CD4-positive, alpha-beta T cell (primary cell): ENCODE results near the gene SLC25A51. TPM values are rescaled to one million over a fixed set of nuclear protein-coding genes. Genes with fewer than 3 reads are reported as not detected.

Experiments
- ATAC-seq: fragments of 200-7000 bp; cut with Tn5 transposase; one replicate; pipeline ENCODE4 v1.10.0; 2022; ENCODE audit warnings: mild to moderate bottlenecking; ENCODE audit not compliant: poor library complexity
- CTCF ChIA-PET: fragments of 350-600 bp; sonication (Branson Sonifier 250); formaldehyde crosslinking; loops from one replicate; lab custom pipeline; 2021; ENCODE audit warnings: antibody characterized with exemption, inconsistent platforms; lab: Charles Lee
- POLR2A ChIA-PET: fragments of 350-600 bp; sonication (Branson Sonifier 250); formaldehyde crosslinking; loops from one replicate; lab custom pipeline; 2021; ENCODE audit warnings: antibody characterized with exemption, inconsistent platforms; lab: Charles Lee
- DNase-seq, 14 experiments: peaks; one replicate each; pipeline ENCODE4 v3.0.0-alpha.2; 2013 to 2020; ENCODE audit warnings: mixed read lengths in 2 of 14
- H3K27ac ChIP-seq, 2 donors: one replicate each; pipeline versions ENCODE4 v1.5.1 to v1.7.0; 2013; ENCODE audit warnings: low read length in 2 of 2, low read depth in 1 of 2, mild to moderate bottlenecking in 1 of 2
- H3K27me3 ChIP-seq, 2 experiments: 1 replicate in 1 of 2; 2 replicates in 1 of 2; pipeline versions ENCODE4 v1.6.1 to v1.7.0; 2013; ENCODE audit warnings: low read length in 2 of 2, control low read depth in 1 of 2, mild to moderate bottlenecking in 1 of 2, moderate library complexity in 1 of 2; ENCODE audit not compliant: insufficient read depth in 2 of 2, control insufficient read depth in 1 of 2
- H3K36me3 ChIP-seq: one replicate; pipeline ENCODE4 v1.6.1; 2013; ENCODE audit warnings: low read length, control low read depth; ENCODE audit not compliant: insufficient read depth
- H3K4me1 ChIP-seq: one replicate; pipeline ENCODE4 v1.6.1; 2013; ENCODE audit warnings: low read length, control low read depth; ENCODE audit not compliant: insufficient read depth
- H3K4me3 ChIP-seq: one replicate; pipeline ENCODE4 v1.5.1; 2013; ENCODE audit warnings: mild to moderate bottlenecking, low read length, moderate library complexity
- H3K9me3 ChIP-seq, 2 experiments: 1 replicate in 1 of 2; 2 replicates in 1 of 2; pipeline versions ENCODE4 v1.6.1 to v1.7.0; 2013; ENCODE audit warnings: low read length in 2 of 2, mild to moderate bottlenecking in 2 of 2, control low read depth in 1 of 2, moderate library complexity in 1 of 2; ENCODE audit not compliant: control insufficient read depth in 1 of 2, insufficient read depth in 1 of 2
- H3K27ac Mint-ChIP-seq: one replicate; pipeline ENCODE4 v1.8.0; 2020; ENCODE audit warnings: mixed read lengths
- H3K27me3 Mint-ChIP-seq: one replicate; pipeline ENCODE4 v1.8.0; 2021; ENCODE audit warnings: mixed read lengths
- H3K36me3 Mint-ChIP-seq: one replicate; pipeline ENCODE4 v1.8.0; 2021; ENCODE audit warnings: low read depth, mixed read lengths
- H3K4me1 Mint-ChIP-seq: one replicate; pipeline ENCODE4 v1.8.0; 2021; ENCODE audit warnings: low read depth, mixed read lengths
- H3K4me3 Mint-ChIP-seq: one replicate; pipeline ENCODE4 v1.8.0; 2020; ENCODE audit warnings: mild to moderate bottlenecking, mixed read lengths
- H3K9me3 Mint-ChIP-seq: one replicate; pipeline ENCODE4 v1.8.0; 2020; ENCODE audit warnings: mixed read lengths
- intact Hi-C, 2 experiments: fragments of 100-400 bp; cut with DNase I in 1 of 2; cut with micrococcal nuclease in 1 of 2; formaldehyde crosslinking; loops; one replicate each; pipeline versions ENCODE4 v1.15.1 to v1.9.0; 2023 to 2025; cut with DNase I, micrococcal nuclease
- total RNA-seq, 174 experiments: library from RNA in 2 of 174; stranded (reverse) in 2 of 174; gene quantifications; one replicate each; pipeline ENCODE4 v1.2.3 and lab custom pipeline; 2021 to 2026
- TF ChIP-seq, protein P1 (sequence below): fragments of 200-600 bp; IDR thresholded peaks from one replicate; pipeline ENCODE4 v1.8.0; 2022; ENCODE audit warnings: antibody characterized with exemption, mild to moderate bottlenecking

The SLC25A51 gene
- total RNA-seq, 2 experiments from 2014 or later: 13.3 to 13.8 TPM

DNA sequence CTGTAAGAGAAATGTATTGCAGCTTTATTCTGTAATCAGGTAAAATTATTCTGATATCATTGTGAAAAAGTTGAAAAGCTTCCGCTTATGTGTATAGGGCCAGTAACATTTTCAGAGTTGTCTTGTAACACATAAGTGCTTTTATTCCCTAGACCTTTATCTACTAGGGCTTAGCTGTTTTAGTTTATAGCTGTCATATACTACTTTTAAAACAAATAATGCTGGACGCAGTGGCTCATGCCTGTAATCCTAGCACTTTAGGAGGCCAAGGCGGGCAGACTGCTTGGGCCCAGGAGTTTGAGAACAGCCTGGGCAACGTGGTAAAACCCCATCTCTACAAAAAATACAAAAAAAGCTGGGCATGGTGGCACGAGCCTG, 33.1 kb downstream of the SLC25A51 start:
- CTCF ChIA-PET: no interaction called here
- TF ChIP-seq, protein P1, sequence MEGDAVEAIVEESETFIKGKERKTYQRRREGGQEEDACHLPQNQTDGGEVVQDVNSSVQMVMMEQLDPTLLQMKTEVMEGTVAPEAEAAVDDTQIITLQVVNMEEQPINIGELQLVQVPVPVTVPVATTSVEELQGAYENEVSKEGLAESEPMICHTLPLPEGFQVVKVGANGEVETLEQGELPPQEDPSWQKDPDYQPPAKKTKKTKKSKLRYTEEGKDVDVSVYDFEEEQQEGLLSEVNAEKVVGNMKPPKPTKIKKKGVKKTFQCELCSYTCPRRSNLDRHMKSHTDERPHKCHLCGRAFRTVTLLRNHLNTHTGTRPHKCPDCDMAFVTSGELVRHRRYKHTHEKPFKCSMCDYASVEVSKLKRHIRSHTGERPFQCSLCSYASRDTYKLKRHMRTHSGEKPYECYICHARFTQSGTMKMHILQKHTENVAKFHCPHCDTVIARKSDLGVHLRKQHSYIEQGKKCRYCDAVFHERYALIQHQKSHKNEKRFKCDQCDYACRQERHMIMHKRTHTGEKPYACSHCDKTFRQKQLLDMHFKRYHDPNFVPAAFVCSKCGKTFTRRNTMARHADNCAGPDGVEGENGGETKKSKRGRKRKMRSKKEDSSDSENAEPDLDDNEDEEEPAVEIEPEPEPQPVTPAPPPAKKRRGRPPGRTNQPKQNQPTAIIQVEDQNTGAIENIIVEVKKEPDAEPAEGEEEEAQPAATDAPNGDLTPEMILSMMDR: no peak

DNA sequence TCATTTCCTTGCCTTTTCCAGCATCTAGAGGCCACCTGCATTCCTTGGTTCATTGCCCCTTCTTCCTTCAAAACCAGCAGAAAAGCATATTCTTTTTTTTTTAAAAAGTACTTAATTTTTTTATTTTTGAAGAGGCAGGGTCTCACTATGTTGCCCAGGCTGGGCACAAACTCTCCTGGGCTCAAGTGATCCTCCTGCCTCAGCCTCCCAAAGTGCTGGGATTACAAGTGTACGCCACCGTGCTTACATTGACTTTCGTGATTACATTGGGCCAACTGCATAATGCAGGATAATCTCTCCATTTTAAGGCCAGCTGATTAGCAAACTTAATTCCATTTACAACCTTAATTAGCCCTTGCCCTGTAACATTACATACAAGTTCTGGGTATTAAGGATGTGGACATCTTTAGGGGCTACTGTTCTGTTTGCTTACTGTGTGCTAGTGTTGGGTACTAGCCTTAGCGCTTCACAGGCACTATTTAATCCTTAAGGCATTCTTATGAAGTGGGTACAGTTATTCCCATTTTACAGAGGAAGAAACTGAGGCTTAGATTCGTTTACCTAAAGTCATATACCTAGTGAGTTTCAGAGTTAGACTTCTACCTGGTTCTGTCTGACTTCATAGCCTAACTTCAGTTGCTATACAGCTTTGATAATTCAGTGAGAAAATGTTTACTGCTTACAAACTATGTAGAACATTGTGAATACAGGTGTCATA, 33.7 kb downstream of the SLC25A51 start:
- H3K4me1 Mint-ChIP-seq: no peaks in the 10 kb centered on the region
- DNase-seq (no peak), ATAC-seq (no peak)
- ChIA-PET CTCF (no interaction called here), POLR2A (no interaction called here)
- peaks cover 6% of the 10 kb centered on the region for H3K36me3 Mint-ChIP-seq
- H3K4me3 Mint-ChIP-seq: no peak overlapping the region
- no peaks in the 10 kb centered on the region for H3K9me3 Mint-ChIP-seq
- H3K27me3 Mint-ChIP-seq: no peaks in the 10 kb centered on the region
- peaks cover 6% of the 10 kb centered on the region for H3K36me3 ChIP-seq
- H3K4me1 ChIP-seq: no peaks in the 10 kb centered on the region
- no peaks in the 10 kb centered on the region for H3K9me3 ChIP-seq
- no peak overlapping the region for H3K4me3 ChIP-seq
- intact Hi-C loops: loop anchor here in 1 of 2 experiments (10.0 kb wide), 1 partner anchor 65 kb away; no protein-coding TSS in a partner anchor
- H3K27ac ChIP-seq: no peak overlapping the region
- H3K27ac Mint-ChIP-seq: no peak overlapping the region
- no peaks in the 10 kb centered on the region for H3K27me3 ChIP-seq
- TF ChIP-seq, protein P1: no peak

More for the DNA sequence above, 33.1 kb downstream of the SLC25A51 start:
- Mint-ChIP-seq H3K27me3 (no peaks in the 10 kb centered on the region), H3K27ac (no peak overlapping the region), H3K36me3 (peaks cover 5% of the 10 kb centered on the region), H3K4me1 (no peaks in the 10 kb centered on the region), H3K4me3 (no peak overlapping the region), H3K9me3 (no peaks in the 10 kb centered on the region)
- H3K4me1 ChIP-seq: no peaks in the 10 kb centered on the region
- H3K9me3 ChIP-seq: no peaks in the 10 kb centered on the region
- ATAC-seq: no peak
- intact Hi-C loops: loop anchor here in 1 of 2 experiments (10.0 kb wide), 1 partner anchor 64 kb away; no protein-coding TSS in a partner anchor
- no peak for DNase-seq
- H3K4me3 ChIP-seq: no peak overlapping the region
- H3K27ac ChIP-seq: no peak overlapping the region
- no peaks in the 10 kb centered on the region for H3K27me3 ChIP-seq
- POLR2A ChIA-PET: no interaction called here
- peaks cover 6% of the 10 kb centered on the region for H3K36me3 ChIP-seq

DNA sequence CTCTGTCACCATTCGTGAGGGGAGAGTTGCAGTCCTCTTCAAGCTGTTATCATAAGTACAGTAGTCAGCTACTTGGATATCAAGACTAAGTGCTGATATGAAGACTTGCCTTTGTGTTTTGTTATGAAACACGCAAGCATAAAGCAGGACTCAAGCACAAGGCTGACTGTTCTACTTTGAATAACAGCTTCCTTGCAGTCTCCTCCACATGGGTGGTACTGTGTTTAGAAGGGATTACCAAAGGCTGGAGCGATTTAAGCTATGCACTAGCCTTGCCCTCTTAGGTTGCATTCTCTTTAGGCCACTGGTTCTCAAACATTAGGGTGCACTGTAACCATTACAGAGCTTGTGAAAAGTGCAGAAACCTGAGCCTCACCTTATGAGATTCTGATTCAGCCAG, 41.4 kb downstream of the SLC25A51 start:
- no peak overlapping the region for H3K27ac ChIP-seq
- ATAC-seq: no peak
- peaks cover 54% of the 10 kb centered on the region for H3K36me3 ChIP-seq
- intact Hi-C loops: no loop called here
- H3K36me3 Mint-ChIP-seq: peaks cover 50% of the 10 kb centered on the region
- no peak overlapping the region for H3K27ac Mint-ChIP-seq
- ChIA-PET CTCF (no interaction called here), POLR2A (no interaction called here)
- no peaks in the 10 kb centered on the region for H3K27me3 ChIP-seq
- TF ChIP-seq, protein P1: no peak
- H3K4me3 ChIP-seq: no peak overlapping the region
- H3K4me1 ChIP-seq: no peaks in the 10 kb centered on the region
- no peaks in the 10 kb centered on the region for H3K4me1 Mint-ChIP-seq
- H3K9me3 Mint-ChIP-seq: no peaks in the 10 kb centered on the region
- DNase-seq: no peak
- no peak overlapping the region for H3K4me3 Mint-ChIP-seq
- no peaks in the 10 kb centered on the region for H3K27me3 Mint-ChIP-seq
- H3K9me3 ChIP-seq: no peaks in the 10 kb centered on the region
